Left colon (tissue), 2 donors: ENCODE data around the gene RPL27. TPM values are rescaled to one million over a fixed set of nuclear protein-coding genes. Genes with fewer than 3 reads are reported as not detected.

ENCODE experiments used
- ATAC-seq: fragments of 200-7000 bp; cut with Tn5 transposase; one replicate; pipeline ENCODE4 v1.9.1; 2020; ENCODE audit warnings: mild to moderate bottlenecking, moderate library complexity
- DNase-seq, 2 donors: peaks; one replicate each; pipeline ENCODE4 v3.0.0-alpha.2; 2020
- intact Hi-C, 2 donors: fragments of 100-400 bp; cut with DNase I in 1 of 2; cut with micrococcal nuclease in 1 of 2; formaldehyde crosslinking; loops; one replicate each; pipeline versions ENCODE4 v1.11.2 to v1.14.0; 2022; cut with DNase I, micrococcal nuclease
- total RNA-seq, 2 donors: library from RNA; stranded (reverse); fragmentation: NEBNext Ultra II Directional; extraction: Animal tissue kit (Norgen Biotek cat#: 25700); gene quantifications; one replicate each; pipeline ENCODE4 v1.2.1, GENCODE V29; 2021
- donor health status: DM: no; HTN: no; CAD: no.
- donor health status: DM: yes; HTN: yes; CAD: no.

Gene RPL27
- total RNA-seq, 2 donors from 2014 or later = 605 to 650 TPM

DNA sequence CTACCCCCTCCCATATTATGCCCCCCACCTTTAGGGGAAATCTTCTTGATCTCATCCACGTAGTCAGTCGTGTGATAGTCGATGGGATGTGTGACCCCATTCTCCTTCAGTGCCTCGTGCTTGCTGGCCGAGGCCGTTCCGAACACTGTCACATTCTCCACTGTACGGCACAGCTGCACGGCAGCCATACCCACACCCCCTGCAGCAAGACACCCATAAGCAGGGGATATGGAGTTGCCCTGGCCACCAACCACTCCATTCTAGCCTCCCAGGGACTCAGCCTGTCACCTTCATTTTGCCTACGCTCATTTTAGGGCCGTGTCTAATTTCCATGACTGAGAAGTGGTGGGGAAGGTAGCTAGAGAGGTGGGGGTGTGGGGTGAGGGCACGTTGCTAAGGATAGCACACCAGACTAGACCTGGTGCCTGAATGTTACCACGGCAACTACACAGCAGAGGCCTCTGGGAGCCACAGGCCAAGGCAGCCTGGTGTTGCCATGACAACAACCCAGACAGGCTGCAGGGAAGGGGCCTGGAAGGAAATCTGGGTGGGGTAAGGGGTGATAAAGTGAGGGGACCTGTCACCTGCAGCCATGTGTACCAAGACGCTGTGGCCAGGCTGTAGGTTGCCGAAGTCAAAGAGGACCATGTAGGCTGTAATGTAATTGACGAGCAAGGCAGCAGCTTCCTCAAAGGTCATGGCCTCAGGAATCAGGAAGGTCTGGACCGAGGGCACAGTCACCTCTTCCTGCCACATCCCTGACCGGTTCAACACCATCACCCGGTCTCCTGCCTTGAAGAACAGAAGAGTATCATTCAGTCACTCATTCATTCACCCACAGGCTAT lies 20.0 kb downstream of the RPL27 start:
- DNase-seq (no peak), ATAC-seq (no peak)
- intact Hi-C loops = no loop called here

GRCh38 chr17:43018932-43019331 lies 20.7 kb downstream of the RPL27 start:
- no peak for DNase-seq
- intact Hi-C loops = no loop called here
- no peak for ATAC-seq

- intact Hi-C loops = no loop called here
- peak; percentile 42 for ATAC-seq
- DNase-seq = no peak
Observed at GRCh38 chr17:43019418-43019817, 21.2 kb downstream of the RPL27 start.

- DNase-seq (no peak), ATAC-seq (no peak)
- intact Hi-C loops = loop anchor here in 1 of 2 donors (10.0 kb wide), 1 partner anchor 155 kb away; the partner anchor contains the start of gene NBR1
Observed at GRCh38 chr17:43020030-43020621, 21.9 kb downstream of the RPL27 start.

- DNase-seq = peak; percentile 65 to 77
Observed at GRCh38 chr17:43020789-43021740, 22.8 kb downstream of the RPL27 start.

GRCh38 chr17:43021741-43022512 lies 23.7 kb downstream of the RPL27 start, which contains the start of gene VAT1:
TSS of gene VAT1 (minus strand) at chr17:43022385. CDS start at chr17:43022322, 63 bp downstream.
- peak; percentile 78 to 87 for DNase-seq
- intact Hi-C loops = loop anchor here in 1 of 2 donors (10.0 kb wide), 1 partner anchor 153 kb away; the partner anchor contains the start of gene NBR1
- peak; percentile 82 for ATAC-seq

More at GRCh38 chr17:43020789-43021740, 22.8 kb downstream of the RPL27 start:
- intact Hi-C loops = loop anchor here in 1 of 2 donors (10.0 kb wide), 1 partner anchor 154 kb away; the partner anchor contains the start of gene NBR1
- ATAC-seq = peak; percentile 8

GRCh38 chr17:43024407-43025289 lies 26.4 kb downstream of the RPL27 start, which contains the start of gene RND2:
TSS of gene RND2 (plus strand) at chr17:43025231. CDS start at chr17:43025348, 117 bp downstream.
- DNase-seq (peak; percentile 83 to 90), ATAC-seq (peak; percentile 61)
- intact Hi-C loops = loop anchor here in 1 of 2 donors (10.0 kb wide), 1 partner anchor 150 kb away; the partner anchor contains the start of gene NBR1

DNA sequence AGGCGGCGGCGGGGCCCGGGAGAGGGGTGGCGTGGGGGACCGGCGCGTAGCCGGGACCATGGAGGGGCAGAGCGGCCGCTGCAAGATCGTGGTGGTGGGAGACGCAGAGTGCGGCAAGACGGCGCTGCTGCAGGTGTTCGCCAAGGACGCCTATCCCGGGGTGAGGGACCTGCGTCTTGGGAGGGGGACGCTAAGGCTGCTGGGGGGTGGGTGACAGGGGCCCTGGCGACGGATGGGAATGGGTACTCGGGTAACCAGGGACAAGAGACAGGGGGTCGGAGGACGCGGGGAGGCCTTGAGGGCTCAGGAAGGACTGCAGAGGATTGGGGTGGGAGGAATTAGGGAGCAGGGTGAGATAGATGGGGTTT lies 27.1 kb downstream of the RPL27 start:
- intact Hi-C loops = loop anchor here in 1 of 2 donors (10.0 kb wide), 1 partner anchor 150 kb away; the partner anchor contains the start of gene NBR1
- DNase-seq = no peak
- no peak for ATAC-seq

DNA sequence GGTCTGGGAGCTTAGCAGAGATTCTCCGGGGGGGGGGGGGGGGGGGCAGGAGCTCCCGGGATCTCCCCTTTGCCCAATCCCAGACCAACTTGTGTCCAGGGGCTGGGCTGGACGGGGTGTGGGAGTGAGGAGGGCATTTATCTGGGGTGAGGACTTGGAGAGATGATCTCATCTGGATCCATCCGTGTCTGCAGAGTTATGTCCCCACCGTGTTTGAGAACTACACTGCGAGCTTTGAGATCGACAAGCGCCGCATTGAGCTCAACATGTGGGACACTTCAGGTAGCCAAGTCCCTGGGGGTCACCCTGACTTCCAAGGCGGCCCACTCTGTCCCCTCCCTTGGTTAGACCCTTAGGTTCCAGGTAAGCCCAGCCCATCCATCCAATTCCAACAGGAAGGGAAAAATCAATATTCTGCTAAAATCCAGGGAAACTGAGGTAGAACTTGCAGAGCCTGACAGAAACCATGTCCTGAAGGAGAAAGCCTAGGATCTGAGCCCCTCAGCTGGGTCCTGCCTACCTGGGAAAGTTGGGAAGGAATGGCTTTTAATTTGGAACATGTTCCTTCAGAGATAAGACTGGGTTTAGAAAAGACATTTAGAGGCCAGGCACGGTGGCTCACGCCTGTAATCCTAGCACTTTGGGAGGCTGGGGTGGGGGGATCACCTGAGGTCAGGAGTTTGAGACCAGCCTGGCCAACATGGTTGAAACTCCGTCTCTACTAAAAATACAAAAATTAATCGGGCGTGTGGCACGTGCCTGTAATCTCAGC lies 27.7 kb downstream of the RPL27 start:
- ATAC-seq = no peak
- intact Hi-C loops = loop anchor here in 1 of 2 donors (10.0 kb wide), 1 partner anchor 149 kb away; the partner anchor contains the start of gene NBR1

GRCh38 chr17:43026595-43026994 lies 28.4 kb downstream of the RPL27 start:
- DNase-seq (no peak), ATAC-seq (no peak)
- intact Hi-C loops = loop anchor here in 1 of 2 donors (10.0 kb wide), 1 partner anchor 148 kb away; the partner anchor contains the start of gene NBR1

More for the DNA sequence above, 27.7 kb downstream of the RPL27 start:
- DNase-seq = no peak

DNA sequence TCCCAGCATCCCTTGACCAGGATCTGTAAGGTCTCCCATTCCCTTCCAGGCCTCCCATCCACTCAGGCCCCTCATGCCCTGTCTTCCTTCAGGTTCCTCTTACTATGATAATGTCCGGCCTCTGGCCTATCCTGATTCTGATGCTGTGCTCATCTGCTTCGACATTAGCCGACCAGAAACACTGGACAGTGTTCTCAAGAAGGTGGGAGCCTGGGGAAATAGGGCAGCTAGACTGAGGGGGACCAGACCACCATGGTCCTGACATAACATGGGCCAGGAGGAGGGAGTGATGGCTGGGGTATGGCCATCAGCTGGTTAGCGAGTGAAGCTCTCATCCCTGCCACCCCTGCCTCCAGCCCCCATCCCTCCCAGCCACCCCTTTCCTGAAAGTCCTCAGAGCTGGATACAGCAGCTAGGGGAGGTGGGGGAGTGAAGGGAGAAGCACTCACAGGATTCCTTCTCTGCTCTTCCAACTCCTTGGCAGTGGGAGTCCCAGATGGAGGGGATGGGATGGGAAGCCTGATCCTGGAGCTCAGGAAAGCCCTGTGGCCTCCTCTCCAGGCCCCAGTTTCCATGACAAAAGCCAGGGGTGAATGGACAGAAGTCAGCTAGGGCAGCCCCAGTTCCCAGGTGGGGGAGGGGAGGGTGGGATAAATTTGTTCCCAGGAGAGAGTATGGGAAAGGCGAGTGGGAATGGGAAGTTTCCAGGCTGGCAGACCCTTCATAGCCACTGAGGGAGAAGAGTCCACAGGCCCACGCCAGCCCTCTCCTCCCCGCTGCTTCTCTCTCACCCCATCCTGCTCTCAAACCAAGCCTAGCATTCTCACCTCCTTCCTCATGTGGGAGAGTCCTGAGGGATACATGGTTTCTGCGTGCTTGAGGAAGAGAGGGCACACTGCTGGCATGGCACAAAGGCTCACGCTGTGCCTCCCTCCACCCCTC lies 29.1 kb downstream of the RPL27 start:
- ATAC-seq = no peak
- DNase-seq = no peak
- intact Hi-C loops = loop anchor here in 1 of 2 donors (10.0 kb wide), 1 partner anchor 147 kb away; the partner anchor contains the start of gene NBR1

GRCh38 chr17:43028221-43028861 lies 30.1 kb downstream of the RPL27 start:
- intact Hi-C loops = loop anchor here in 1 of 2 donors (10.0 kb wide), 1 partner anchor 146 kb away; the partner anchor contains the start of gene NBR1
- ATAC-seq (no peak), DNase-seq (no peak)

GRCh38 chr17:43030137-43030767 lies 32.0 kb downstream of the RPL27 start:
- intact Hi-C loops = no loop called here
- ATAC-seq (no peak), DNase-seq (no peak)

- intact Hi-C loops = no loop called here
- ATAC-seq (no peak), DNase-seq (no peak)
Observed at GRCh38 chr17:43031666-43032065, 33.4 kb downstream of the RPL27 start.
